ENCODE data around the gene PRKCH. TPM values are rescaled to one million over a fixed set of nuclear protein-coding genes. Genes with fewer than 3 reads are reported as not detected.

PRKCH gene
- polyA plus RNA-seq, 3 donors = 3.6 to 6.2 (median 5.4) TPM

GRCh38 chr14:61561657-61562276 lies 240.4 kb downstream of the PRKCH start:
- intact Hi-C loops (cut with micrococcal nuclease) = loop anchor here in 1 of 2 donors (5.0 kb wide), 1 partner anchor 41 kb away; no protein-coding TSS in a partner anchor
- H3K79me2 ChIP-seq (ENCODE audit: insufficient read depth, low read length) = no peaks in the 10 kb centered on the region
- H3K36me3 ChIP-seq (replicated peaks in 1 of 2; ENCODE audit: control insufficient read depth in 1 of 2, insufficient read depth in 2 of 2, low read length in 2 of 2) = no peaks in the 10 kb centered on the region
- Mint-ChIP-seq H3K4me3 (peak overlapping the region in 1 of 2 donors; percentile 32), H3K9me3 (peaks cover 0 to 2% (median 0%) of the 10 kb centered on the region in 7 donors), H3K36me3 (peaks cover 7 to 13% of the 10 kb centered on the region in 2 donors), H3K27me3 (ENCODE audit: low read depth in 3 of 3) (peaks cover 0 to 2% (median 2%) of the 10 kb centered on the region in 3 donors), H3K27ac (peak overlapping the region; percentile 25 to 87 (median 74)), H3K4me1 (peaks cover 54% of the 10 kb centered on the region)
- H4K20me1 ChIP-seq (ENCODE audit: insufficient read depth, low read length) = no peaks in the 10 kb centered on the region
- H3K9ac ChIP-seq (ENCODE audit: insufficient read depth, low read length, poor library complexity, severe bottlenecking) = no peak overlapping the region
- no peaks in the 10 kb centered on the region for H3K27me3 ChIP-seq (ENCODE audit: control insufficient read depth in 2 of 2, insufficient read depth in 2 of 2, low read length in 2 of 2)
- peak in 2 of 3 donors; percentile 58 to 84 for DNase-seq
- H3K4me3 ChIP-seq (replicated peaks in 1 of 3; ENCODE audit: low read depth in 2 of 3, low read length in 3 of 3) = no peak overlapping the region
- H3K4me2 ChIP-seq (replicated peaks; ENCODE audit: extremely low read depth, low read length, poor library complexity, severe bottlenecking) = no peak overlapping the region
- TF ChIP-seq CTCF (IDR thresholded peaks at IDR 0.05) = no peak
- H3K9me3 ChIP-seq (replicated peaks in 1 of 2; ENCODE audit: control insufficient read depth in 1 of 2, insufficient read depth in 1 of 2, low read length in 2 of 2) = no peaks in the 10 kb centered on the region
- WGBS (ENCODE audit: insufficient coverage) = 50% methylated on average over 5 of the region's 8 CpGs
- H3K4me1 ChIP-seq (ENCODE audit: control insufficient read depth in 1 of 2, insufficient read depth in 2 of 2, low read length in 2 of 2) = peaks cover 39 to 44% of the 10 kb centered on the region in 2 donors
- peak overlapping the region; percentile 12 for H2AFZ ChIP-seq (ENCODE audit: insufficient read depth, low read depth, low read length, poor library complexity, severe bottlenecking)
- peak overlapping the region in 1 of 2 donors; percentile 3 for H3K27ac ChIP-seq (ENCODE audit: low read depth in 1 of 2, low read length in 2 of 2)

DNA sequence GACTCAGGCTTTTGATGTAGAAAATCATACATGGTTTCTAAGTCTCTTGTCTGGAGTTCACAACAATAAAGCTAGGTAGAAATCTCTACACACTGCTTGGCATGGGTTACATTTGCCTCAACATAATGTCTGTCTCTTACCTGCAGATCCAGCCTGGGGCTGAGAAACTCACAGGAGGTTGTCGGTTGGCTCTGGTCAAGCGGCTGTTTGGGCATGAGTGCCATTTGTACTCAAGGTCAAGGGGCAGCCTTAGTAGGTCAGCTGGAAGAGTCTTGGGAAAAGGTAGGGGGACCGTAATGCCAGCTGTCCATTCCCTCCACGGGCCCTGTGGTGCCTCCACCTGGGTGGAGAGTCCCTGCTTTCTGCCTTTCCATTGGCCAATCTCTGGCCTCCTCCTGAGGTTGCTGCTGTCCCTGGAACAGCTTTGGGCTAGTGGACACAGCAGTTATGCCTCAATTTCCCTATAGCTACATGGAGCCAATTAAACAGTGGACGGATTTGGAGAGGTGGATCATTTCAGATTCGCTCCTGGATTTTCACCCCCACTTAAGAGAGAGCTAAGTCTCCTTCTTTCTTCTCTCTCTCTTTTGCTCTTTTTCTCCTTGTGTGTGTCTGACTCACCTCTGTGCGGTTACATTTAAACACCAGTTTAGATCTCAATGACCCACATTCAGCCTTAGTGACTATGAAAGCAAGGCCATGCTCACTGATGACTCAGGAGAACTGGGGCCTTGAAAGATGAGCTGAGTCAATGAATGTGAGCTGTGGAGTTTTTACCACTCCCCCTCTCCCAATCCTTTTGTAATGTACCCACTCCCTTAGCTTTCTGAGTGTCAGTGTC lies 241.2 kb downstream of the PRKCH start:
- Mint-ChIP-seq H3K4me3 (peak overlapping the region in 1 of 2 donors; percentile 24), H3K9me3 (peaks cover 0 to 2% (median 0%) of the 10 kb centered on the region in 7 donors), H3K4me1 (peaks cover 58% of the 10 kb centered on the region), H3K27ac (peak overlapping the region; percentile 36 to 95 (median 77)), H3K36me3 (peaks cover 7 to 15% of the 10 kb centered on the region in 2 donors), H3K27me3 (ENCODE audit: low read depth in 3 of 3) (peaks cover 0 to 3% (median 2%) of the 10 kb centered on the region in 3 donors)
- intact Hi-C loops (cut with micrococcal nuclease) = loop anchor here in 1 of 2 donors (5.0 kb wide), 1 partner anchor 40 kb away; no protein-coding TSS in a partner anchor
- no peak overlapping the region for H3K4me2 ChIP-seq (replicated peaks; ENCODE audit: extremely low read depth, low read length, poor library complexity, severe bottlenecking)
- H3K36me3 ChIP-seq (replicated peaks in 1 of 2; ENCODE audit: control insufficient read depth in 1 of 2, insufficient read depth in 2 of 2, low read length in 2 of 2) = no peaks in the 10 kb centered on the region
- H3K9ac ChIP-seq (ENCODE audit: insufficient read depth, low read length, poor library complexity, severe bottlenecking) = no peak overlapping the region
- peaks cover 40 to 46% of the 10 kb centered on the region in 2 donors for H3K4me1 ChIP-seq (ENCODE audit: control insufficient read depth in 1 of 2, insufficient read depth in 2 of 2, low read length in 2 of 2)
- H3K79me2 ChIP-seq (ENCODE audit: insufficient read depth, low read length) = no peaks in the 10 kb centered on the region
- WGBS (ENCODE audit: insufficient coverage) = 95% methylated on average over 4 of the region's 7 CpGs
- H3K9me3 ChIP-seq (replicated peaks in 1 of 2; ENCODE audit: control insufficient read depth in 1 of 2, insufficient read depth in 1 of 2, low read length in 2 of 2) = no peaks in the 10 kb centered on the region
- no peaks in the 10 kb centered on the region for H4K20me1 ChIP-seq (ENCODE audit: insufficient read depth, low read length)
- H2AFZ ChIP-seq (ENCODE audit: insufficient read depth, low read depth, low read length, poor library complexity, severe bottlenecking) = peak overlapping the region; percentile 12
- no peak for TF ChIP-seq CTCF (IDR thresholded peaks at IDR 0.05)
- H3K4me3 ChIP-seq (replicated peaks in 1 of 3; ENCODE audit: low read depth in 2 of 3, low read length in 3 of 3) = no peak overlapping the region
- no peaks in the 10 kb centered on the region for H3K27me3 ChIP-seq (ENCODE audit: control insufficient read depth in 2 of 2, insufficient read depth in 2 of 2, low read length in 2 of 2)
- DNase-seq = peak; percentile 65 to 90 (median 74)
- H3K27ac ChIP-seq (ENCODE audit: low read depth in 1 of 2, low read length in 2 of 2) = peak overlapping the region in 1 of 2 donors; percentile 3

Data from CD14-positive monocyte (primary cell).